Mononuclear cell (primary cell): ENCODE data around the gene BROX. TPM values are rescaled to one million over a fixed set of nuclear protein-coding genes. Genes with fewer than 3 reads are reported as not detected.
"Not testable (repeated sequence)": the region's sequence is repeated elsewhere in the genome, so short reads cannot be mapped to it uniquely, and the experiment has no call there.

ENCODE experiments used
- H3K27me3 ChIP-seq: 2 replicates; pipeline ENCODE4 v1.6.0; 2011; ENCODE audit warnings: low read length, control low read depth; ENCODE audit not compliant: insufficient read depth
- H3K4me1 ChIP-seq: 2 replicates; pipeline ENCODE4 v1.5.1; 2011; ENCODE audit warnings: mild to moderate bottlenecking, low read length, control low read depth; ENCODE audit not compliant: insufficient read depth
- H3K4me3 ChIP-seq: 2 replicates; pipeline ENCODE4 v1.5.1; 2011; ENCODE audit warnings: mild to moderate bottlenecking, low read length, moderate library complexity
- H3K9me3 ChIP-seq: 2 replicates; pipeline ENCODE4 v1.5.1; 2011; ENCODE audit warnings: low read depth, mild to moderate bottlenecking, control low read depth, low read length
- total RNA-seq: library from RNA; depleted of rRNA; stranded (reverse); fragments of >200 nt; gene quantifications from one replicate; pipeline ENCODE4 v1.2.3, GENCODE V29; 2012

The BROX gene
- total RNA-seq, 1 donor = 55.7 TPM

GRCh38 chr1:222709700-222710153 is 2.6 kb upstream of the BROX start:
- H3K4me1 ChIP-seq = peaks cover 32% of the 10 kb centered on the region
- no peak overlapping the region for H3K4me3 ChIP-seq
- H3K27me3 ChIP-seq = no peaks in the 10 kb centered on the region
- no peaks in the 10 kb centered on the region for H3K9me3 ChIP-seq

DNA sequence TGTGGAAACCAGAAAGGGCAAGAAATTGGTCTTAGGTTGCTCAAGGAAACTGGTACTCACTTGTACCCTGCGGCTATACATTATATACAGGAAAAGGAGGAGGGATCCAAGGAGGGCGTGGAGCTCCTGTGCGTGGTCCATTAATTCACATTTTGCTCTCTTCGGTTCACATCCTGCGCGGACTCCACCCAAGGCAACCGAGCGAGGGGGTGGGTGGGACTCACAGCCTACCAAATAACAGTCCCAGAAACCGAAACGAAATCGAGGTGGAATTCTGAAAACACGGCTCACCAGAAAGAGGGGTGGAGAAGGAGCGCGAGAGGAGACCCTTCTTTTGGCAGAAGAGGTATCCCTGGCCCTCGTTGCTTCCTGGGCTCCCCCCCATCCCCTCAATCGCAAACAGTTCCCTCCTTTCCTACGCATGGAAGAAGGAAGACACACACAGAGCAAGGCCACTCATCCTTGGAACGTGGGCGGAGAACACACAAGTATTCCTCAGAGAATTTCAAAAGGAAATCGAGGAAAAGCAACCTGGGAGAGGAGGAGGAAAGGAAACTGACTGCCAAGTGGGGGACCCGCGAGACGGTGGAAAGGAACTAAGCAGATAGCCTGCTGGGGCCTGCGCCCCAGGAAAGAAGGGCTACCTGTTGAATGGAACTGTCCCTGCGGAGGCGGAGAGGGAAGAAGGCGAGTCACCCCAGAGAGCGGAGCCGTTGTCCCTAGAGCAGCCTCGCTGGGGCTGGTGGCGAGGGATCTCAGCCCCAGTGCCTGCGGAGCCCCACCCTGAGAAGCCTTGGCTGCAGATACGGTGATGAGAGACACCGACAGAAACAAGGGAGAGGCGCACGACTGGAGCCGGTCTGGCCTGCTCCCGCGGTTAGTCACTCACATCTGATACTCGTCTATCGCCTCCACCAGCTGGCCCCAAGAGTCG is 778 bp upstream of the BROX start:
- H3K27me3 ChIP-seq = no peaks in the 10 kb centered on the region
- H3K4me3 ChIP-seq = peak overlapping the region; percentile 91
- H3K9me3 ChIP-seq = no peaks in the 10 kb centered on the region
- H3K4me1 ChIP-seq = peaks cover 37% of the 10 kb centered on the region

DNA sequence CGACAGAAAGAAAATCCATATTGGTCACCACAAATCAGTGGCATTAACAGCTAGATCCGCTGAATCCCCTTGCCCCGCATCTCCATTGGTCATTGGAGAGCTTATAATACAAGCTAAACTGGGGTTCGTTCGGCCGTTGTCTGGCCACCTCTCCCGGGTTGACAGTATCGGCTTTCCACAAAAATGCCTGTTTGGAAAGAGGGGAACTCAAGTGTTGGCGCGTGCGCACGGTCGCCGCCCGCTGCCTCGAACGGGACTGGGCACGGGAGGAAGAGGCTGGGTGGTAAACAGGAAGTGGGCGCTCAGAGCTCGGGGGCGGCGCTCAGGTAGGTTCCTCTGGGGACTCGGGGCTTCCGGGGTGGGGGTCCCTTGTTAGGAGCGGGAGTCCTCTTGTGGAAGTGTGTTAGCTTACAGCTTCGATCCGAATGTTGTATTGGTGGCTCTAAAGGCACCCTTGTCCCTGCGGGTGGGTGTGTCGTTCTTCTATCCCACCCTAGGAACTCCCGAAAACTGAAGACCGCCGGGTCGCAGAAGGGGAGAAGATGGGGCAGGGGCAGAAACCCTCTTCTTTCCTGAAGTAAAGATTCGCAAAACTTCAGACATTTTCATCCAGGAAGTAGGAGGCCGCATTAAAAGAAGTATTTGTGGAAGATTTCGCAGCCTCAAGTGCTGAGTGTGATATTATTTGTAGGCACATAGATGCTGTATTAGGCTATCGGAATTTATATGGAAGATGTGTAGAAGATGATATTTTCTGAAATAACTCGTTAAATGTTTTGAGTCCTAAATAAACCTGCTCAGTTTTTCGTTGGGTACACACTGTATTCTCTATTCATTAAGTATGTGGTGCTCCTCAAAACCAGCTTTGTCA is 962 bp downstream of the BROX start:
- peaks cover 37% of the 10 kb centered on the region for H3K4me1 ChIP-seq
- no peaks in the 10 kb centered on the region for H3K9me3 ChIP-seq
- peak overlapping the region; percentile 91 for H3K4me3 ChIP-seq
- no peaks in the 10 kb centered on the region for H3K27me3 ChIP-seq

DNA sequence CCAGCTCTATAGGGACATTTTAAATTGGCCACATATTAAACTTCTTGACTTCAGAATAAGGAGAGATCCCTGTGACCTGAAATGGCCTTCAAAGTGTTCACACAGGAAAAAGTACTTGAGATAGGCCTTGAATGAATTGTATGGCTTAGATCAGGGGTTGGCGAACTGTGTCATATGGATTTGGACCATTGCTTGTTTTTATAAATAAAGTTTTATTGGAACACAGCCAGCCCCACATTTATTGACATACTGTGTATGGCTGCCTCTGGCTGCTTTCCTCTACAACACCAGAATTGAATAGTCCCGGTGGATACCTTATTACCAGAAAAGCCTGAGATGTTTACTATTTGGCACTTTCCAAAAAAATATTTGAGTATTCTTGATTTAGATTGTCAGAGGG is 4.0 kb downstream of the BROX start:
- no peaks in the 10 kb centered on the region for H3K9me3 ChIP-seq
- no peak overlapping the region for H3K4me3 ChIP-seq
- no peaks in the 10 kb centered on the region for H3K27me3 ChIP-seq
- H3K4me1 ChIP-seq = peaks cover 14% of the 10 kb centered on the region

DNA sequence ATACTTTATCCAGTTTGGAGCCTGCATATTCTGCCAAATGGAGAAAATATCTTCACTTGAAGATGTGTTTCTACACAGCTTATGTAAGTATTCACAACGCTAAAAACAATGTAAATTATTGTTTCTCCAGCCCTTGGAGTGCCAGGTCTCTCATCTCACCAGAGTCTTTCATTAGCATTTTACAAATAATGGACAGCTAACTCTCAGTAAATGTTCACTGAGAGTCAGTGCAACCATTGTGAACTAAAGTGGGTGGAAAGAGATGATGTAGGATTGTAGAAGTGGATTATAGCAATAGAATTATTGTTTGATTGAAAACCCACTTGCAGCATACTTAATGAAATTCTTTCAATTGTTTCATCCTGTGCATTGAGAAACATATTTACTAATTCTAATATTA is 16.4 kb downstream of the BROX start:
- H3K9me3 ChIP-seq = no peaks in the 10 kb centered on the region
- peaks cover 4% of the 10 kb centered on the region for H3K4me1 ChIP-seq
- H3K27me3 ChIP-seq = no peaks in the 10 kb centered on the region
- no peak overlapping the region for H3K4me3 ChIP-seq

- no peaks in the 10 kb centered on the region for H3K27me3 ChIP-seq
- no peaks in the 10 kb centered on the region for H3K9me3 ChIP-seq
- H3K4me1 ChIP-seq = peaks cover 7% of the 10 kb centered on the region
- H3K4me3 ChIP-seq = no peak overlapping the region
Observed at GRCh38 chr1:222730866-222731265, 18.5 kb downstream of the BROX start.

GRCh38 chr1:222732216-222733159 is 20.1 kb downstream of the BROX start:
- Histone ChIP-seq H3K9me3 (no peaks in the 10 kb centered on the region), H3K4me3 (no peak overlapping the region), H3K4me1 (peaks cover 14% of the 10 kb centered on the region), H3K27me3 (no peaks in the 10 kb centered on the region)

DNA sequence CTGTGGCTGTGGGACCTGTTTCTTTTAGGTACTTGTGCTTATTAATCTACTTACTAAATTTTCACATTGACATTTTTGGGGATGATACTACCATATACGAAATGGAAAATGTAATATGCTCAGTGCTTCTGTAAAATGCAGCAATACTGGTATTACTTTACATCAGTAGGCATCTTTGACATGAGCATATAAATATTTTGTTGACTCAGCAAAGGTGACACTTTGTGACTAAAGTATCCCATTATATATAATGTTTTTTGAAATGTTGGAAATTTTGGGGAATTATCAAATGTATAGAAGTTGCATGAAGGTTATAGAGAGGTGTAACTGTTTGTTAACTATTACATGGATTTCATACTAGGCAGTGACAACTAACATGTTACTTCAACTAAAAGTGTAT is 22.4 kb downstream of the BROX start:
- Histone ChIP-seq H3K9me3 (no peaks in the 10 kb centered on the region), H3K4me3 (no peak overlapping the region), H3K4me1 (peaks cover 14% of the 10 kb centered on the region), H3K27me3 (no peaks in the 10 kb centered on the region)

GRCh38 chr1:222736470-222736869 is 24.1 kb downstream of the BROX start:
- H3K4me1 ChIP-seq = peaks cover 11% of the 10 kb centered on the region
- H3K9me3 ChIP-seq = no peaks in the 10 kb centered on the region
- H3K4me3 ChIP-seq = no peak overlapping the region
- H3K27me3 ChIP-seq = no peaks in the 10 kb centered on the region

DNA sequence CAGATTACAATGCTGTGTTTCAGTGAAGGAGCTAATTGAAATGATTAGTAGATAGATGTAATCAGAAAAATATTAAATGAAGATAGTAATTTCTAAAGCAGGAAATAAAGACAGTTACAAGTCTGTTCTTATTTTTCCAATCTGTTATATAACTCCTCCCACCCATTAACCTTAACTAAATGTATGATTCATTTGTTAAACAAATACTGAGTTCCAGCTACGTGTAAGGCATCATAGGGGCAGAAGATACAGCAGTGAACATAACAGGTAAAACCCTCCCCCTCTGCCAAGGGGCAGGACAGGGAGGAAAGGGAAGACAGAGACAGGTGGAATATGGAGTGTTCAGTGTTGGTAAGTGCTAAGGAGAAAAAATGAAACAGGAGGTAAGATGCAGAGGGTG is 24.6 kb downstream of the BROX start, which contains the start of gene FAM177B:
FAM177B (plus strand) TSS at position 231 of the 400 bp plus-strand sequence. CDS start 9,344 bp downstream, outside the sequence.
- H3K9me3 ChIP-seq = no peaks in the 10 kb centered on the region
- no peak within 1 kb of the TSS for H3K4me3 ChIP-seq
- peaks cover 11% of the 10 kb centered on the region for H3K4me1 ChIP-seq
- H3K27me3 ChIP-seq = no peaks in the 10 kb centered on the region

GRCh38 chr1:222739465-222739864 is 27.1 kb downstream of the BROX start:
- Histone ChIP-seq H3K27me3 (no peaks in the 10 kb centered on the region), H3K4me1 (peaks cover 11% of the 10 kb centered on the region), H3K9me3 (no peaks in the 10 kb centered on the region), H3K4me3 (no peak overlapping the region)

DNA sequence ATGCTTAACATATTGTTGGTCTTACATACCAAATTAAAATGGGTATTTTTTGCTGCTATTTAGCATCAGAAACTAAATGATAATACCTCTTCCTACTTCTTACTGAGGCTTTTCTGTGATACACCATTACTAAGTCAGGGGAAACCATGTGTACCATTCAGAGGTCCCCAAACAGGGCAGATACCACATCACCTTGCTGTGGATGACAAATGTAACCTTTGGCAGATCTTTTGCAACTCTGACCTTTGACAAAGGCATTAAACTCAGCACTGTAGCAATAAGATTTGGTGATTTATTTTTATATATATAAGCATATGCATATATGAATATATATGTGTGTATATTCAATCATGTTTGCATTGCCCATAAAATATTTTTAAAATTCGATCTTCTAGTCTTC is 27.6 kb downstream of the BROX start:
- Histone ChIP-seq H3K4me3 (no peak overlapping the region), H3K4me1 (peaks cover 11% of the 10 kb centered on the region), H3K9me3 (no peaks in the 10 kb centered on the region), H3K27me3 (no peaks in the 10 kb centered on the region)

DNA sequence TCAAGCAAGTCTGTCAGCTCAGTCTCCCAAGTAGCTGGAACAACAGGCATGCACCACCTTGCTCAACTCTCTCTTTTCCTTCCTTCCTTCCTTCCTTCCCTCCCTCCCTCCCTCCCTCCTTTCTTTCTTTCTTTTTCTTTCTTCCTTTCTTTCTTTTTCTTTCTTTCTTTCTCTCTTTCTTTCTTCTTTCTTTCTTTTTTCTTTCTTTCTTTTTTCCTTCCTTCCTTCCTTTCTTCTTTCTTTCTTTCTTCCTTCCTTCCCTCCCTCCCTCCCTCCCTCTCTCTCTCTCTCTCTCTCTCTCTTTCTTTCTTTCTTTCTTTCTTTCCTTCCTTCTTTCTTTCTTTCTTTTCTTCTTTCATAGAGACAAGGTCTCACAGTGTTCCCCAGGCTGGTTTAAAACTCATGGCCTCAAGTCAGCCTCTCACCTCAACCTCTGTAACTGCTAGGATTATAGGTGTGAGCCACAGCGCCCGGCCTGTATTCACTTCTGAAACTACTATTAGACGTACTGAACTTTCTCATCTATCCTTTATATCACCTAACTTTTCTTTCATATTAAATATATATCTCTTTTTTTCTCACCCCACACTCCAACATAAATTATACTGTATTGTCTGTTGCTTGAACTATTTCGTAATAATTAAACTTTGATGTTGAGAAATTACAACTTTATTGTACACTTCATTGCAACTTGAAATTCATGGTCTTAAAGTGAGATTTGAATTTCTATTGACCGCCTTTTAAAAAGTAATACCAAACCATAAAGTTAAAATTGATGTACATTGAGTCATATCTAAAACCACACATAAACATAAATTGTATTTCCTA is 29.5 kb downstream of the BROX start:
- not testable (repeated sequence) for H3K4me3 ChIP-seq, H3K4me1 ChIP-seq, H3K27me3 ChIP-seq, H3K9me3 ChIP-seq

GRCh38 chr1:222749927-222750326 is 37.6 kb downstream of the BROX start:
- peaks cover 12% of the 10 kb centered on the region for H3K4me1 ChIP-seq
- H3K27me3 ChIP-seq = no peaks in the 10 kb centered on the region
- no peaks in the 10 kb centered on the region for H3K9me3 ChIP-seq
- H3K4me3 ChIP-seq = no peak overlapping the region
